GM21529 (cell line): ENCODE results near the gene BIRC5.

Experiments
- ATAC-seq: cut with Tn5 transposase; IDR thresholded peaks from one replicate; pipeline ENCODE4 v1.9.1; 2021; ENCODE audit not compliant: unreplicated experiment

BIRC5 gene

GRCh38 chr17:78271419-78272170 lies 57.5 kb downstream of the BIRC5 start:
- no peak for ATAC-seq

GRCh38 chr17:78272181-78272913 lies 58.3 kb downstream of the BIRC5 start:
- ATAC-seq = no peak

GRCh38 chr17:78272914-78273258 lies 58.8 kb downstream of the BIRC5 start:
- ATAC-seq = no peak

- ATAC-seq = no peak
Measured at GRCh38 chr17:78273813-78274212, 59.8 kb downstream of the BIRC5 start.
